Right lung (tissue), 5 donors: ENCODE measurements around the gene IL10. TPM values are rescaled to one million over a fixed set of nuclear protein-coding genes. Genes with fewer than 3 reads are reported as not detected.
"Not testable (repeated sequence)": the region's sequence is repeated elsewhere in the genome, so short reads cannot be mapped to it uniquely, and the experiment has no call there.

ENCODE experiments used
- DNase-seq, 2 donors: peaks; one replicate each; pipeline ENCODE4 v3.0.0-alpha.2; 2013
- polyA plus RNA-seq, 5 donors: library from polyadenylated mRNA; unstranded; fragments of 120-200 nt; gene quantifications; one replicate each; pipeline versions ENCODE4 v1.2.1 to v1.2.3, GENCODE V29; 2013; ENCODE audit warnings: inconsistent platforms in 1 of 5, low replicate concordance in 1 of 5; ENCODE audit not compliant: insufficient read length in 5 of 5, insufficient read depth in 1 of 5

The IL10 gene
- polyA plus RNA-seq, 5 donors: 0.38 to 1.0 (median 0.47) TPM

DNA sequence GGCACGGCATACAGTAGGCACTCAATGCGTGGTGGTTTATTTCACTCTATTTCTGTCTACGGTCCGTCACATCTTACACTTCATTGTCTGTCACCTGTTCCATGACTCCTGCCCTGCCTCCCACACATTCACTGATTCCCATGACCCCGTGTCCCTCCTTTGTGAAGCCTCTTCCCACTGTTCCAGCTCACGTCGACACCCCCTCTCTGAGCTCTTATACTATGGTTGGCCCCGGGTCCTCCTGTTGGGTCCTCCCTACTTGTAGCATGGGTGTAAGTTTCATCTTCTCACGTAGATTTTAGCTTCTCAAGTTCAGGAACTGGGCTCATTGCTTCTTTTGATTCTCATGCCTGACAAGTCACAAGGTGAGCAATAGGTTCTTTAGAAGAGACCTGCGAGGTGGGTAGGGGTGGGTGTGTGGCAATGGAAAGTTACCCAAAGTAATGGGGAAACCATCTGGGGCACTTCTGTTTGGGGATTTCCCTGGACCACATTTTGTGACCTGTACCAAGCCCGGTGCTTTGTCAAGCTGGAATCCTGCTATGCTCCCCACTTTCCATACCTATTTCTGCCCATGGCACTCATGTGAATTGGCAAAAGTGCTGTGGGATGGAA is 22.1 kb upstream of the IL10 start:
- no peak for DNase-seq

DNA sequence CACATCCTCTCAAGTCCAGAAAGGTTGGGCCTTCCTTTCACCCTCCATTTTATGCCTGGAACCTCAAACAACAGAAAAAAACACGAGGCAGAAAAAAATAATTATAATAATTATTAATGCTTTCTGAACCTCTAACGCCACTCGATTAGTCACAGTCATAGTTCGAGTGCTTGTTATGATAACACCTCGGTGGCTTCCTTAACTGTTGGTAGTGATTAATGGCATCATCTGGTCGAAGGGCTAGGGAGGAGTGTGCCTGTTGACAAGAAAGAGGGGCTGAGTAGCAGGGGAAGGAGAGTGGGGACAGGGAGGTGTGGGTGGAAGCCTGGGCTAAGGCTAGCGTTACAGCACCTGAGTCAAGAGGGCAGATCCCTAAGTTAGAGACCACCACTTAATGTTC is 21.3 kb upstream of the IL10 start:
- DNase-seq: no peak

DNA sequence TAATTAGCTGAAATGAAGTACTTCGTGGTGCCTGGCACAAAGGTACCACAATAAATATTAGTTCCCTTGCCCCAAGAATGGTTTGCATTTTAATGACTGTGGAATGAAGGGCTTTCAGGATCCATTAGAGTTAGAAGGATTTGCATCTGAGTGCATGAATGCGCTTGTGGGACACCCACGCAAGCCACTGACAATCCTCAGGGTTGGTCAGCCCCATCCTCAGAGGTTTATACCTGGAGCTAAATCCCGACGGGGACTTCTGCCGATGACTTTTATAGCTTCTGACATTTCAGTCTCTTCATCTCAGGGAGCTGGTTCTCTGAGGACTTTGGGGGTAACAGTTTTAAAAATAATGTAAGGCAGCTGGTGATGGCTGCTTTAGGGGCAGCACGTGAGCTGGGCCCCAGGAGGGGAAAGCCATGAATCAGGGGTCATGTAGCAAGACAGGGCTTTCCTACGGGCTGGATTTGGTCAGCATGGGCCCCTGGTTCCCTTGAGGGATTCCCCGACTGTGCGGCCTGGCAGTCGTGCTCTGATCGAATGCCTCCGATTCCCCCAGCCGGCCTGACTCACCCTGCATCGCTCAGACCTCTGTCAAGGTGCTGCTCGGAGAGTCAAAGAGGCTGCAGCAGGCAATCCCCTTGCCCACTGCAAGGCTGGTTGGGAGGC is 20.8 kb upstream of the IL10 start:
- no peak for DNase-seq

DNA sequence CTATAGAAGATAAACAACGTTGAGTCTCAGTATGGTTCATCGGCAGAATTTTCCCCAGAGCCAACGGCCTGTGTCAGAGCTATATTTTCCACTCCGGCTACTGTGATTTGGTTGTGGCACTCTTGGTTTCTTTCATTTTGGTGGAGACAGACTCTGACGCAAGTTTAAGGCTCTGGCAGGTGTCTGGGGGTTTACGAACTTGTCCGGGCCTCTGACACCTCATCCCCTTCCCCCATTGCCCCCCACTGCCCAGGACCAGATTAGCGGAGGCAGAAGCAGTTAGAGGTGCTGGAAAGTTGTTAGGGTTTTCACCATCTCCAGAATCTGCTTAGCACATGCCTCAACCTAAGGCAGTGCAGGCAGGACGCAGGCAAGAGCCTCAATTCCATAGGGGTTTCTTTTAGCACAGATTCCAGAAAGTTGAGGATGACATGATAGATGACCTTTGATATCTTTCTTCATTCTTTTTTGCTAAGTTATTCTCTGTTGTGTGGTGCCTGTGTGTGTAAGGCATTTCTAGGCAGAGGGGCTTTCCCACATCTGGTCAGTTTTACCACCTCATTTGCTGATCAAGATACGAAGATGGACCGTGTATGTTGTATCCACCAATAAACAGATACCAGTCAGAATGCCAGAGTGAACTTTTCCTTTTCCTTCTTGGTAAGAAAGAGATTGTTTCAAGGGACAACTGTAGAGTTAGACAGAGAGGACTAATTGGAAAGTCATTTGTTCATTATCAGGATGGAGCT is 18.4 kb upstream of the IL10 start:
- DNase-seq: no peak

DNA sequence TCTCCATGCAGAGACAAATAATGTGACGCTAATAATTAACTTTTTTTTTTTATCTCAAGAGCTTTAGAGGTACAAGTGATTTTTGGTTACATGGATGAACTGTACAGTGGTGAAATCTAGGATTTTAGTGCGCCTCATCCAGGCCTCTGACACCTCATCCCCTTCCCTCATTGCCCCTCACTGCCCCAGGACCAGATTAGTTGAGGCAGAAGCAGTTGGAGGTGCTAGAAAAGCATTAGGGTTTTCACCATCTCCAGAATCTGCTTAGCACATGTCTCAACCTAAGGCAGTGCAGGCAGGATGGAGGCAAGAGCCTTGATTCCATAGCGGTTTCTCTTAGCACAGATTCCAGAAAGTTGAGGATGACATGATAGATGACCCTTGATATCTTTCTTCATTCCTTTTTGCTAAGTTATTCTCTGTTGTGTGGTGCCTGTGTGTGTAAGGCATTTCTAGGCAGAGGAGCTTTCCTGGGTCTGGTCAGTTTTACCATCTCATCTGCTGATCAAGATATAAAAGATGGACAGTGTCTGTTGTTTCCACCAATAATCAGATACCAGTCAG is 16.3 kb upstream of the IL10 start:
- no peak for DNase-seq

DNA sequence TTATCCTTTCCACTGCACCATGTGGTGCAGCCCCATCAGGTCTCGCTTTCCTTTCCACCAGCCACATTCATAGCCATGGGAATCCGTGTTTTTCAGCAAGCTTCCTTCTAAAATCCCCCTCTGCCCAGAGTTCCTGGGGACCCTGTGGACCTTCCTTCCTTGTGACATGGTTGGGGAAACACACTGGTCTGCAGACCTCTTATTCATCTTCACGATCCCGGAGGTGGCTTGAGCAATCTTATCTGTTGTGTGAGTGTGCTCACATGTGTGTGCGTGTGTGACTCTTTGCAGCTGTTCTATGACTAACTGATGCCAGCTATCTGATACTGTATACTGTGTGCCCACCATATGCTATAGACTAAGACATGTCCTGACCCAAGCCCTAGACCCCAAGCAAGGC is 15.6 kb upstream of the IL10 start:
- no peak for DNase-seq

DNA sequence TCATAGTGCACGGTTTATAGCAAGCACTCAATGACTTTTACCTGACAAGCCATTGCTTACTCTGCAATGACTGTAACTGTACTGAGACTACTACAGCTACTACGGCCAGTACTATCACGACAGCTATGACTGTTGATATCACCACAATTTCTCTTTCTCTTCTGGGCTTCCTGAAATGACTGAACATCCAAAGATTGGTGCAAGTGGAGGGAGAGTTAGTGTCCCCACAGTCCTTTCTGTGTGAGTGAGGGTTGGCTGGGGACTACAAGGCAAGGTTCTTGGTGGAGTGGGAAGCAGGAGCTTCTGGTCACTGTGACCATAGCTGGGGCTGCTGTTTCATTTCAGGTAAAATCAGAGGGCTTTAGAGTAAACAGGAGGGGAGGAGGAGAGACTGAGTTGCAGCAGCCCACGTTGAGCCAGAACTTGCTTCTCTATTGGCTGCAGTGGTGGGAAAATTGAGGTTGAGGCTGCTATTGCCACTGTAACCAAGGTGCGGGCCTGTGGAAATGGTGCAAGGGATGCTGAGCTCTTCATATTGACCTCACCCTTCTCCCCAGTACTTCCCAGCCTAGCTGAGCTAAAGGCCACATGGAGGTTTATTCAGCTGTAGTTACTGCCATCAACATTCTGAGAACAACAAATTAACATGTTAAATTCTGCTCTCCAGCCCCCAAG is 14.1 kb upstream of the IL10 start:
- DNase-seq: no peak

DNA sequence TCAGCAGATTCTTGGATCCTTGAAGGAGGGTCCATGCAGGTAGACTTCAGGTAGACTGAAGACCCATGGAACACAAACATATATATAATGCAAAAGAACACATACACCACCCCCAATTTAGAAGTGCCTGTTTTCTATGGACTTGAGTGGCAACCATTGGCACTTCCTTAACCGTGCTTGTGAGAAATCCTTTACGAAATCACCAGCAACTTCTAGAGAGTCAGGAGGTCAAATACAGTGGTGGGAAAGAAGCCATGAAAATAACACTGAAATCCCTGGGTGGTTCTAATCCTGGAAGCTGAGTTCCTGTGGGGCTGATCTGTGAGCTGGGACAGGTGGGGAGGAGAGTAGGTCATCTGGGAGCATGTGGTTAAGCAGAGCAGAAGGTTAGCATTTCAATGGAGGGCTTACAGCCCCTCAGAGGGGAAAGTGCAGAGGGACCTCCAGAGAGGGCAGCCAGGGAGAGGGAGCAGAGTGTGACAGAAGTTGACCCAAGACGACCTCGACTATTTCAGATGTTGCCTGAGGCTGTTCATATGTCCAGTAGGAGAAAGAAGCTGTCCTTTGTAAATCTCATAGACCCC is 13.0 kb upstream of the IL10 start:
- no peak for DNase-seq

DNA sequence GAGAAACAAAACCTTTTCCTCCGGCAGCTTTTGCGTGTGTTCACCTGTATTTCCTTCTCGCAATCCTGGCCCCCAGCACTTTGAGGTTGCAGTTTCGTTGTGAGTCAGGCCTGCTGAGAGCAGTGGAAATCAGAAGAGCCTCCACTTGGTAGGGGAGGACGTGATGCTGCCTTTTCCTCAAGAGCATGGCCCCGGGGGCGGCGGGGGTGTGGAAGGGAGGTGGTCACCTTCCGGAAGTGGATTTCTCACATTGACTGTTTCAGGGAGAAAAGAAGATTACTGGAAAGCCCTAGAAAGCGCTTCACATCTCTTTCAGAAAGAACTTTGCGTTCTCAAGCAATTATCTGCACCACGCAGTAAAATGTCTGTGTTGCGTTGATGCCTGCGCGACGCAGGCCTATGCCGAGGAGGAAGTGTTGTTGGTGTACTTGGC is 12.2 kb upstream of the IL10 start:
- no peak for DNase-seq

DNA sequence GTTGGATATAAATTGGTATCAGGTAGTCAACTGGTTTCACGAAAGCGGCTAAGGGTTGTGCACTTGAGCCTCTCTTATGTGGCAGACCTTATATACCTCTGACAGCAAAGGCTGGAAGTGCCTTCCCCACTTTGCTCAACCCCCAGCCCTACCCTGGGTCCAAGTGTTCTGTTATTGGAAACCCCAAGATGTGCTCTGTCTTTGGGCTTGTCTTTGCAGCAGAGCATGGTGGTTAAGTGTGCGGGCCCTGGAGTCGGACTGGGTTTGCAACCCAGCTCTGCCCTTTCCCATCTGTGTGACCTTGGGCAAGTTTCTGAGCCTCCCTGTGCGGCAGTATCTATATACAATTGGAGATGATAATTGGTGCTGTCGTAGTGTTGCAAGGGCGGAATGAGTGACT is 11.2 kb upstream of the IL10 start:
- no peak for DNase-seq

DNA sequence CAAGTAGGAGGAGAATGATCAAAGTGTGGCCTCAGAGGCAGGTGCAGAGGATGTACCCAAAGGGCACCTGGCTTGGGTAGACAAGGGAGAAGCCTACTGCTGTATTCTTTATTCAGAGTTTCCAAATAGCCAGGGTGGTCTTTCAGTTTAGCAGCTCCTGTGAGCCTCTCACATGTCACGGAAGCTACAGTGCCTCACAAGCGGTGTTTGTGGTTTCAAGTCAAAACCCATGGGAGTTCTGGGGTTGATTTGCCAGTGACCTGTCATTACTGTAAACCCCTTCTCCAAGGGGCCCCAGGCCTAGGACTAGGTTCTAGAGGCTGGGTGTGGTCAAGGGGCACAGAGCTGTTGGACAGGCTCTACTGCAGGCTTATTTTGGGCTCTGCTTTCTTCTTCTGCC is 10.2 kb upstream of the IL10 start:
- no peak for DNase-seq

DNA sequence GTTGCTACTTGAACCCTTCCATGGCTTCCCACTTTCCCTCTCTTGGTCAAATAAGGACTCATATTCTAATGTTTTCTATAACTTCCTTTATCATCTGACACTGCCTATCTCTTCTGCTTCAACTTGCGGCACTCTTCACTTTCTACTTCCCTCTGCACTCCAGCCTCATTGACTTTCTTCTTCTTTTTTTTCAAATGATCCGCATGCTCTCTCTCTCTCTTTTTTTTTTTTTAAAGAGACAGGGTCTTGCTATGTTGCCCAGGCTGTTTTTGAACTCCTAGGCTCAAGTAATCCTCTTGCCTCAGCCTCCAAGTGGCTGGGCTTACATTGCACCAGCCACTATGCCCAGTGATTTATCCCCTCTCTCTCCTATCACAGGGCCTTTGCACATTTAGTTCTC is 7.3 kb upstream of the IL10 start:
- DNase-seq: no peak

DNA sequence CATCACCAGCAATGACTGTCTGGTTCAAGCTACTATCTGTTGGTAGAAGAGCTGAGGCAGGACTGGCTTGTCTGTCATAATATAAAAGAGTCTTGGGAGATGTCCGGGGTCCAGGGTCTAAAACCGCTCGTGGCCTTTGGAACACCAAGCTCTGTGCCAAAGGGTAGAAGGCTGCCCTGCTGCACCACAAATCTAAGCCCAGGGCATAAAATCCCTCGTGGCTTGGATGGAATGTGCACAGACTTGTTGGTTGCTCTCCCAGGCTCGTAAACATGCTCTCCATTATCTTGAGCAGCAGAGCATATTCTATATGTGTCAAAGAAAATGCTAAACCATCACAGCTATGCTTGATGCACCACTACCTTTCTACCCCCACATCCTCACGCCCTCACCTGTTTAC is 6.6 kb upstream of the IL10 start:
- DNase-seq: not testable (repeated sequence)

DNA sequence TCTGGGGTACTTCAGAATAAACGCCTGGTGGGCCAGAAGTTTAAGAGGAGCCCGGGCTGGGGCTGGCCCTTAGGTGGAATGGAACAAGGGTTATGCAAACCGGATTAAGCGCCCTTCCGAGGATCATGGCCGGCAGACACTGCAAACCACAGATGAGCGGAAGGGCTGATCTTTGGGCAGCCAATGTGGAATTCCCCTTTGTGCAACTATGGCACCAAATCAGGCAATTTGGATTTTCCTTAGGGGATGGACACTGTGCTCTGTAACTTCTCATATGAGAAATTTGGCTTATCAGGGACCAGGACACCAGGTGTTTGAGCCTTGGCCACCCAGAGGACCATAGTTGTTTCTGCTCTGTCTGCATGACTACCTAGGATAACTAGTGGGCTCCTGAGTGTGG is 5.7 kb upstream of the IL10 start:
- DNase-seq: no peak

DNA sequence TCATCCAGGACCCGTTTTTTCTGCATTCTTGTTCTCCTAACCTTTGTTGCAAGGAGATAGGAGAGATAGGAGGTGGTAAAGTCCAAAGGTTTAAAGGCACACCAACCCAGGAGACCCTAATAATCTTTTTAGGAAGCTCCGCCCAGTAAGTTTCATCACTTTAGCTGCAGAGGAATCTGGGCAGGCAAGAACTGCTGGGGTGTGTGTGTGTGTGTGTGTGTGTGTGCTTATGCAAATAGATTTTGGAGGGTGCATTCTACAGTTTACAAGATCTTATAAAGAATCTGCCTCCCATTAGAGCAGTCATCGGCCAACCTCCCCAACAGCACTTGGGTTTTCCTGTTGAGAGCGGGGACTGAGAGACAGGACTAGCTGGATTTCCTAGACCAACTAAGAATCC is 3.9 kb upstream of the IL10 start:
- peak; percentile 27 to 31 for DNase-seq

DNA sequence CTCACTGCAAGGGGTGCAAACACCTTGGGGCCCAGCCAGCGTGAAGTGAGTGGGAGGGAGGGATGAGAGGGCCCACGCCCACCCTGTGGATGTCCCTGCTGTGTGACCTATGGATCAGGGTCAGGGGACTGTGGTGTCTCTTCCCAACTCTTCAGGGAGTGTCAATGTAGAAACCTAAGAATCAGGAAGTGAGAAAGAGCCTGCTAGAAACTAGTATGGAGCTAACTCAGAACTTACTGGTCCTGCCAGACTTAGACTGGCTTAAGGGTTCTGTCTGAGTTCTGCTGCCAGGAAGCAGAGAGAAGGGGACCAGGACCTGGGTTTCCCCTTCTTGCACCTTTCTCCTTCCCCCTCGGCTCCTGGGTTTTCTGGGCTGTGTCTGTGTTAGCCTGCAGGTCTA is 1.8 kb upstream of the IL10 start:
- no peak for DNase-seq

DNA sequence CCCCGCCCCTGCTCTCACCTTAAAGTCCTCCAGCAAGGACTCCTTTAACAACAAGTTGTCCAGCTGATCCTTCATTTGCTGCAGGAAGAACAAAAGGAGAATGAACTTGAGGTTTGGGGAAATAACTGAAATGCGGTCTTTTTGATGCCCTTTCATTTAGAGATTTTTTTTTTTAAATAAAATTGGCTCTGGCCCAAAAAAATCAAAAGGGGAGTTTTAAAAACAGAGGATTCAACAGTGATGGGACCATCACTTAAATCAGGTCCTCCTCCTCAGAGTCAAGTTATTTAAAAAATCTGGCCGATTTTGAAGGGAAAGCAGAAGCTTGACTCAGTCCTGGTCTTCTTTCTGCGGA is 979 bp downstream of the IL10 start:
- DNase-seq: no peak

DNA sequence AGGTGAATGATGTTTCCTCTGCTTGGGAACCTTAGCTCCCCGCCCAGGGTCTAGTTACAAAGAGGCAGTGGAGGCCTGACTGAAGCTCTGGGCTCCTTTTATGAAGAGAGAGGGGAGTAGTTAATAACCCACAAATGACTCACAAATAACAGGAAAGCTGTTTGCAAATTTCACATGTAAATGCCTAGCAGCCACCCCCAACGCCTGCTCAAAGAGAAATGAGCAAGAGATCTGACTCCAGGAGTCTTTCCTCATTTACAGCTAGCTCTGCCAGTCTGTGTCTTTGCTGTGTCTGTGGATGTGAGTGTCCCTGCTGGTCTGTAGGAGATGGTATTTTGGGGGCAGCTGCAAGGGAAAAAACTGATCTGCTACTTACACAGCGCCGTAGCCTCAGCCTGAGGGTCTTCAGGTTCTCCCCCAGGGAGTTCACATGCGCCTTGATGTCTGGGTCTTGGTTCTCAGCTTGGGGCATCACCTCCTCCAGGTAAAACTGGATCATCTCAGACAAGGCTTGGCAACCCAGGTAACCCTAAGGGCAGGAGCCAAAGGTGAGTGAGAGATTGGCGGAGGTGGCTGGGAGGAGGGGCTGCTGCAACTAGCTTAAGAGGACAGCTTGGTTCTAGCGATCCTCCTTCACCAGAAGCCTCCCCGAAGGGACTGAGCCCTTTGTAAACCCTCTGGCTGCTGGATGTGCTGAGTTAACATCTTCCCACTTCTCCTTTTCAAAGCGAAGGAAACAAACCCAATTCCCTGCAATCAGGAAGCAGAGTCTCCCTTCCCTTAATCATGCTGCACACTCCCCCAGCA is 1.6 kb downstream of the IL10 start, which contains the start of gene IL19:
Gene IL19, plus strand, starts transcription at position 243 of the 807 bp plus-strand sequence. CDS start 65,890 bp downstream, outside the sequence.
- DNase-seq: no peak

DNA sequence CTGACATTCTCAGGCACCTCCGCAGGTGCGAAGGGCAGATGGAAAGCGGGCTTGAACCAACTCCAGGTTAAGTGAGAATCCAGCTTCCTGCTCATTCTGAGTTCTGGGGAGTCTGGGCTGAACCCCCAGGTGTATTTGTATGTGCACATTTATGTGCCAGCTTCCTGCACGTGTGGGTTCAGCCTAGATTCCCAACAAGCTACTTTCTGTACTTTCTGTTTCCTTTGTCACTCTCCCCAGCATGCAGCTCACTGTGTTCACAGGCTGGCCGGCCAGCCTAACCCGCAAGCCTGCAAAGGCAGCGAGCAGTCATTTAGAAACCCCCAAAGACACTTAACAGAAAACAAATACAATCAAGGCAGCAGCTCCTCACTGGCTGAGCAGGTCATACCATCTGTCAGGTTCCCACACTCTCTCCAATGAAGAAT is 3.0 kb downstream of the IL10 start:
- DNase-seq: no peak

DNA sequence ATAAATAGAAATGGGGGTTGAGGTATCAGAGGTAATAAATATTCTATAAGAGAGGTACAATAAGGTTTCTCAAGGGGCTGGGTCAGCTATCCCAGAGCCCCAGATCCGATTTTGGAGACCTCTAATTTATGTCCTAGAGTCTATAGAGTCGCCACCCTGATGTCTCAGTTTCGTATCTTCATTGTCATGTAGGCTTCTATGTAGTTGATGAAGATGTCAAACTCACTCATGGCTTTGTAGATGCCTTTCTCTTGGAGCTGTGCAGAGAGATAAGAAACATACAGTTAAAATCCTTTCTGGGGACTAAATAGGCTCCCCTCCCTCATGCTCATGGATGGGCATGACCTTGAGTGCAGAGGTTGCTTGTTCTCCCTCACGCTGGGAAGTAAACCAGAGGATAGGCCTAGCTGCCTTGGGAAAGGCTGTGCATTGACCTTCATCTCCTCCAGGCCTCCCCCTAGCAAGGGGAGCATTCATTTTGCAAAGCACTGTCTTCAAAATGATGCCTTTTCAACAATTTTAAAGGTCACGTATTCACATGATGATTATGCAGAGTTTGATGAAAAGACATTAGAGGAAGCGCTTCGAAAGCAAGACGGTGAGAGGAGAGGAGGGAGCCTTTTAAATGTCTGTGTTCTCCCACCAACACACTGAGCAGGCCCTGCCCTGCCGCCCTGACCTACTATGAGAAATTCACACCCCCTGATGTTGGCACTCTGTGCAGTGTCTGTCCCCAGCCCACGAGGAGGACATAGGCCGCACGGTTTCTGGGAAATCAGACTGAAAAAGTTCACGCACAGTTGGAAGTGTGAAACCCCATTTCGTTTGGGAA is 3.6 kb downstream of the IL10 start:
- DNase-seq: no peak
